Measurements from ENCODE around the gene PRSS37. TPM values are rescaled to one million over a fixed set of nuclear protein-coding genes. Genes with fewer than 3 reads are reported as not detected.

Gene PRSS37
- total RNA-seq, 1 experiment from 2014 or later: not detected

GRCh38 chr7:141875453-141875852 is 34.2 kb upstream of the PRSS37 start:
- in situ Hi-C loops (cut with HindIII; ENCODE audit: low pct_unique_long_range_greater_than_20kb, low sequenced_read_pairs): no loop called here
- POLR2A ChIA-PET: no interaction called here

GRCh38 chr7:141874787-141875186 is 33.5 kb upstream of the PRSS37 start:
- ChIA-PET POLR2A (no interaction called here), CTCF (no interaction called here)
- H3K9me3 ChIP-seq (ENCODE audit: control insufficient read depth, insufficient read depth, low read depth, low read length): no peaks in the 10 kb centered on the region
- H3K4me3 ChIP-seq (ENCODE audit: low read depth in 2 of 2, low read length in 2 of 2): no peak overlapping the region
- DNase-seq (ENCODE audit: low read depth, low spot score): no peak
- no peak for ATAC-seq
- H3K27ac ChIP-seq (ENCODE audit: low read length): no peak overlapping the region
- no peaks in the 10 kb centered on the region for H3K36me3 ChIP-seq (ENCODE audit: control insufficient read depth, insufficient read depth, low read length)
- no peaks in the 10 kb centered on the region for H3K27me3 ChIP-seq (ENCODE audit: control insufficient read depth, insufficient read depth, low read length)
- no TSS peak for BruUV-seq (replicated peaks)
- intact Hi-C loops (cut with micrococcal nuclease; ENCODE audit: unreplicated experiment) (no loop called here), in situ Hi-C loops (cut with HindIII; ENCODE audit: low pct_unique_long_range_greater_than_20kb, low sequenced_read_pairs) (no loop called here)
- no peak for TF ChIP-seq SIN3A (IDR thresholded peaks at IDR 0.05; ENCODE audit: borderline replicate concordance, insufficient read depth, low read depth, low read length)
- no peak for TF ChIP-seq REST (IDR thresholded peaks at IDR 0.05; ENCODE audit: insufficient read depth in 1 of 2, low read depth in 2 of 2, low read length in 1 of 2)
- no peak for TF ChIP-seq CTCF (IDR thresholded peaks at IDR 0.05)
- no peak for TF ChIP-seq POLR2AphosphoS5 (IDR thresholded peaks at IDR 0.05; ENCODE audit: low read depth, low read length)
- TF ChIP-seq TCF7L2 (IDR thresholded peaks at IDR 0.05; ENCODE audit: low read depth, low read length): no peak
- H3K4me1 ChIP-seq (ENCODE audit: control insufficient read depth, insufficient read depth, low read length): no peaks in the 10 kb centered on the region

More at GRCh38 chr7:141875453-141875852, 34.2 kb upstream of the PRSS37 start:
- no TSS peak for BruUV-seq (replicated peaks)
- no peak overlapping the region for H3K27ac ChIP-seq (ENCODE audit: low read length)
- ATAC-seq (no peak), DNase-seq (ENCODE audit: low read depth, low spot score) (no peak)
- TF ChIP-seq POLR2AphosphoS5 (IDR thresholded peaks at IDR 0.05; ENCODE audit: low read depth, low read length) (no peak), SIN3A (IDR thresholded peaks at IDR 0.05; ENCODE audit: borderline replicate concordance, insufficient read depth, low read depth, low read length) (no peak), TCF7L2 (IDR thresholded peaks at IDR 0.05; ENCODE audit: low read depth, low read length) (no peak), CTCF (IDR thresholded peaks at IDR 0.05) (no peak), REST (IDR thresholded peaks at IDR 0.05; ENCODE audit: insufficient read depth in 1 of 2, low read depth in 2 of 2, low read length in 1 of 2) (no peak)
- no peak overlapping the region for H3K4me3 ChIP-seq (ENCODE audit: low read depth in 2 of 2, low read length in 2 of 2)
- CTCF ChIA-PET: no interaction called here
- no peaks in the 10 kb centered on the region for H3K36me3 ChIP-seq (ENCODE audit: control insufficient read depth, insufficient read depth, low read length)
- no peaks in the 10 kb centered on the region for H3K27me3 ChIP-seq (ENCODE audit: control insufficient read depth, insufficient read depth, low read length)
- H3K4me1 ChIP-seq (ENCODE audit: control insufficient read depth, insufficient read depth, low read length): no peaks in the 10 kb centered on the region
- H3K9me3 ChIP-seq (ENCODE audit: control insufficient read depth, insufficient read depth, low read depth, low read length): no peaks in the 10 kb centered on the region
- intact Hi-C loops (cut with micrococcal nuclease; ENCODE audit: unreplicated experiment): no loop called here

Data from Panc1 (cell line).